Stimulated activated CD8-positive, alpha-beta memory T cell treated with anti-CD3 and anti-CD28 coated beads, Interleukin-7, amount 100 ng/mL, for 48 hours (primary cell): ENCODE data around the gene PTPRN2.
"Not testable (repeated sequence)": the region's sequence is repeated elsewhere in the genome, so short reads cannot be mapped to it uniquely, and the experiment has no call there.

Source experiments
- DNase-seq, 2 donors: peaks; one replicate each; pipeline ENCODE4 v3.0.0-alpha.2; 2020; ENCODE audit warnings: low read depth in 1 of 2; ENCODE audit errors: extremely low read depth in 1 of 2

PTPRN2 gene

GRCh38 chr7:158535079-158535478 is 52.5 kb downstream of the PTPRN2 start:
- DNase-seq = no peak

- no peak for DNase-seq
Observed at GRCh38 chr7:158534598-158534997, 53.0 kb downstream of the PTPRN2 start.

GRCh38 chr7:158534134-158534515 is 53.5 kb downstream of the PTPRN2 start:
- DNase-seq = not testable (repeated sequence)

- DNase-seq = no peak
Observed at GRCh38 chr7:158533386-158534133, 54.1 kb downstream of the PTPRN2 start.

- no peak for DNase-seq
Observed at GRCh38 chr7:158532093-158532627, 55.5 kb downstream of the PTPRN2 start.

DNA sequence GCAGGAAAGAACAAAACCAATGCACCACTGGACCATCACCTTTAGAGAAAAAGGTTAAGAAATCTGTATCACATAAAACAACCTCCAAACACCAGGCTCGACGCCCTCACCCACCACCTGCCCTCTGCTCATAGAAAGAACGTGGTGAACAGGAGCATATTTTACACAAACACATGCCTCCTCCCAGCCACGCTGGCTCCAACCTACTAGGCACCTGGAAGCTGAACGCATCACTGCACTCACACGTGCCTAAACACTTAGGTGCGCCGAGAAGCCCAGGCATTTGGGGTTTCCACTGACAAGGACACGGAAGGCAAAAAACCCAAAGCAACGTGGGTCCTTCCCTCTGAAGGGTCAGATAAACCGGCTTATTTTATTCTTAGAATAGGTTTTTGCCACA is 56.0 kb downstream of the PTPRN2 start:
- no peak for DNase-seq

- no peak for DNase-seq
Observed at GRCh38 chr7:158530800-158531609, 56.6 kb downstream of the PTPRN2 start.

GRCh38 chr7:158529181-158530096 is 58.2 kb downstream of the PTPRN2 start:
- no peak for DNase-seq

DNA sequence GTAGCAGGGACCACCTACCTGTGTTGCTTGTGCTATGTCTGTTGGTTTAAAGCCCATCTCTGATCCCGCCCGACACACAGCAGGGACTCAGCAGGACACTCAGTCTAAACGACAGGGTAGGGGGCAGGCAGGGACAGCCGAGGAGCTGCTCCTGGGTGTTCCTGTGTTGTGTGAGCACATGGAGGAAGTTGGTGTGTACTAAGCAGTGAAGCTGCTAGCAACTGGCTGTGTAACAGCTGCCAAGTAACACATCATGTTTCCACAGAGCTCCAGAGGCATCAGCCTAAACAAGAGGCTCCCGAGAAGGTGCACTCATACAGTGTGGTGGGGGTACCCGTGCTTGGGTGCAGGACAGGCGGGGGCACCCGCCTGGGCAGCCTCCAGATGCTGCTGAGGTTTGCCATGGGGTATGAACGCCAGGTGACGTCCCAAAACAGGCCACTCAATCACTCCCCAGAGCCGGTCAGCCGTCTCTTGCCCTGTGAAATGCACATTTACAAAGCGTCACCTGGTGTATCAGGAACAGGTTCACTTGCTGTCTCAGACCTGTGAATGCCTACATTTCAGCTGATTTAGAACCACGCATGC is 59.6 kb downstream of the PTPRN2 start:
- no peak for DNase-seq

DNA sequence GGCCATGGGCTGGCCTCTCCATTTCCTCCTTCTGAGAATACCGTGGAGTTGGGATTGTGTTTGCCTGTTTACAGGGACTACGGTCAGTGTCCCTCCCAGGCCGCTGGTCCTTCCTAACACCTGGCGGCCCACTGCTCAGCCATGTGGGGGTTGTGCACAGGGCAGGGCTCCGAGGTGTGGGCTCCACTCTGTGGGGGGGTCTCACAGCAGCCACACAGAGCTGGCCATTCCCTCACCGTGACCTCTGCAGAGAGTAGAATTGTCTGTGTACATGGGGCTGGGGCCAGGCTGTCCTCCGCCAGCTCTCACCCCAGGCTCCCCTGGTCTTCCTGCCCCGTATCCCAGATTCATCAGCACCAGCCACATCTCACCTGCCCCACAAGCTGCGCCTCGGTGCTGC is 60.1 kb downstream of the PTPRN2 start:
- no peak for DNase-seq

- no peak for DNase-seq
Observed at GRCh38 chr7:158527038-158527437, 60.6 kb downstream of the PTPRN2 start.

DNA sequence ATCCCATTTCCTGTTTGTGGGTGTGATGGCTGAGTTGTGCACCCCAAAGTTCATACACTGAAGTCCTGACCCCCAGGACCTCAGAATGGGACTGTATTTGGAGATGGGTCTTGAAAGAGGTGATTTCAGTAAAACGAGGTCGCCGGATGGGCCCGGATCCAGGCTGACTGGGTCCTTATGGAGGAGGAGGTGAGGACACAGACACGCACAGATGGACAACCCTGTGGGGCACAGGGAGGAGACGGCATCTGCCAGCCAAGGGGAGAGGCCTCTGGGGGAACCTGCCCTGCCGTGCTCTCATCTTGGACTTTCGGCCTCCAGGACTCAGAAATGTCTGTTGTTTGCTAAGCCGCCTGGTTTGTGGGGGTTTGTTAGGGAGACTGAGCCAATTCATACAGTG is 61.1 kb downstream of the PTPRN2 start:
- DNase-seq = no peak

GRCh38 chr7:158525648-158526484 is 61.8 kb downstream of the PTPRN2 start:
- no peak for DNase-seq

DNA sequence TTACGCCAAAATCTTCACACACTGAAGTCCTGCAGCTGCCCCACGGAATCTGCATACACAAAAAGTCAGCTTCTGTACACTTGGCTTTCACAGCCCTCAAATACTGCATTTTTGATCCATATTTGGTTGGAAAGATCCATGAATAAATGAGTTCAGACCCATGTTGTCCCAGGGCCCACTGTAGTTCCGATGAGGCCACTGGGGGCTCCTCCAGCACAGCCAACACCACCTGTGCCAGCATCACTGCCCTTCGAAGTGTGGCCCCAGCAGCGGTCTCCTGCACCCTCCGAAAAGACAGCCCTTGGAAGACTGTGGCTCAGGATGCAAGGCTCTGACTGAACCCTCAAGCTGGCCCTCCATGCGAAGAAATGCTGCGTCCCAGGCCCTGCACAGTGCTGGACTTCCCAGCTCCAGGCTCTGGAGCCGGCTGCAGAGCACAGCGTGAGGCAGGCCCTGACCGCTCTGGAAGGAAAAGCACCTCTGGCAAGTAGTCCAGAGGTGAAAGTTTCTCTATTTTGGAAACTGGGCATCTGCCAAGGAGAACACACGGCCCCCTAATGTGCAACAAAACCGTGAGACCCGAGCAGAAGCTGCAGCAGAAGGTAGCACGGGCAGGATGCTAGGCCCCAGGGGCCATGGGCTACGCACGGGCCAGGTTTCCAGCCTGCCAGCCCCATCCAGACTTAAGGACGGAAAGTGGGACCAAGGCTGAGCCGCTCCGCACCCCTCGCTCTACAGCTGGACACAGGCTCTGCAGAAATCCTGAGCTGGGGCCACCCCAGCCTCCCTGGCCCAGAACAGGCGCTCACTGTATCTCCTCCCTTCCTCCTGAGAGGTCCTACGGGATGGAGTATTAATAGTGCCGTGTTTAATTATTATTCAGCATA is 62.6 kb downstream of the PTPRN2 start:
- DNase-seq = no peak

DNA sequence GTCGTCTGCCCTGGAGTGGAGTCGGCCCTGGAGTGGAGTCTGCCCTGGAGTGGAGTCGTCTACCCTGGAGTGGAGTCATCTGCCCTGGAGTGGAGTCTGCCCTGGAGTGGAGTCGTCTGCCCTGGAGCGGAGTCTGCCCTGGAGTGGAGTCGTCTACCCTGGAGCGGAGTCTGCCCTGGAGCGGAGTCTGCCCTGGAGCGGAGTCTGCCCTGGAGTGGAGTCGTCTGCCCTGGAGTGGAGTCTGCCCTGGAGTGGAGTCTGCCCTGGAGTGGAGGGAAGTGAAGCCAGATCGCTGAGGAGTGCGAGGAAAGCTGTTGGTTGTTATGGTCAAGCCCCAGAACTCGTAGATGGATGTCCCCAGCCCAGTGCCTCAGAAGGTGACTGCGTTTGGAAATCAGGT is 63.3 kb downstream of the PTPRN2 start:
- not testable (repeated sequence) for DNase-seq

- not testable (repeated sequence) for DNase-seq
Observed at GRCh38 chr7:158523877-158524276, 63.7 kb downstream of the PTPRN2 start.

GRCh38 chr7:158523165-158523856 is 64.3 kb downstream of the PTPRN2 start:
- not testable (repeated sequence) for DNase-seq

- DNase-seq = not testable (repeated sequence)
Observed at GRCh38 chr7:158521795-158522194, 65.8 kb downstream of the PTPRN2 start.
